Body of pancreas (tissue), 4 donors: ENCODE results near the gene PCDH9.

Experiments used
- CTCF ChIP-seq, 7 experiments: fragments of 450-650 bp in 4 of 7; fragments of 200-600 bp in 3 of 7; sonication (generic) in 3 of 7; IDR thresholded peaks; one replicate each; pipeline ENCODE4 v1.5.1; 2016 to 2019; ENCODE audit warnings: antibody characterized with exemption in 7 of 7
- POLR2A ChIP-seq, 3 donors: fragments of 450-650 bp; IDR thresholded peaks; one replicate each; pipeline ENCODE4 v1.6.1; 2016; ENCODE audit warnings: antibody characterized with exemption in 3 of 3, mild to moderate bottlenecking in 2 of 3

- TF ChIP-seq CTCF (IDR thresholded peaks at IDR 0.05) (no peak), POLR2A (IDR thresholded peaks at IDR 0.05) (no peak)
These were observed 94.8 kb downstream of the PCDH9 start for GRCh38 chr13:67135356-67135755.
